ENCODE results near the gene PALLD.

PALLD gene

GRCh38 chr4:168886351-168886750, 389.5 kb downstream of the PALLD start:
- DNase-seq, result no peak

- no peak for DNase-seq
Measured at GRCh38 chr4:168887809-168888208, 391.0 kb downstream of the PALLD start.

GRCh38 chr4:168888715-168889215, 391.9 kb downstream of the PALLD start:
- DNase-seq, result no peak

- DNase-seq, result no peak
Measured at GRCh38 chr4:168891086-168891485, 394.2 kb downstream of the PALLD start.

DNA sequence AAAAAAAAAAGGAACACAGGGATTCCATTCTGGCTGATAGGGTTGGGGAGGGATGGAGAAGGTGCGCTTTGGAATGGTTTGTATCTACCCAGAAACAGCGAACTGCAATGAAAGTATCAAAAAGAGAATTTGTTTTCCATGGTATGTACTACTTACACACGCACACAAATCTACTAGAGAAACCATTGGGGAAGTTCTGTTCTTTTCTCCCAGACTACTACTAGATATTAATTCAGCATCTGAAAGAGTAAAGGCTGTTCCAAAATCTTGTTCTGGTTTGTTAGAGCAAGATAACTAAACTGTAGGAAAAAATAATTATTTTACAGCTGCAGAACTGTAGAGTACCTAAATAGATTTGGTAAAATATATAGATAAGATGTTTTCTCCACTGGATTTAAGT, 394.8 kb downstream of the PALLD start:
- DNase-seq, result no peak

- DNase-seq, result no peak
Measured at GRCh38 chr4:168892475-168892874, 395.6 kb downstream of the PALLD start.

GRCh38 chr4:168893205-168893604, 396.4 kb downstream of the PALLD start:
- DNase-seq, result no peak

- no peak for DNase-seq
Measured at GRCh38 chr4:168893807-168894206, 397.0 kb downstream of the PALLD start.

DNA sequence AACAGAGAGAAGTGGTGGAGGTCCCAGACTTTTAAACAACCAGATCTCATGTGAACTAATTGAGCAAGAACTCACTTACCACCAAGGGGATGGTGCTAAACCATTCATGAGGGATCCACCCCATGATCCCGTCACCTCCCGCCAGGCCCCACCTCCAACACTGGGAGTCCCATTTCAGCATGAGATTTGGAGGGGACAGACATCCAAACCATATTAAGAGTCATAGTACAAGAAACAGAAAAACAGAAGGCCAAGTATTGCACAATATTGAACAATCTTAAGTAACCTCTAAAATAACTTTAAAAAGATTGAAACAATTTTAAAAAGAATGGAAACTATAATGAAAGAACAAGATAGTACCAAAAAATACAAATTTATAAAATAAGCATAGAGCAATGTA, 403.2 kb downstream of the PALLD start:
- no peak for DNase-seq

DNA sequence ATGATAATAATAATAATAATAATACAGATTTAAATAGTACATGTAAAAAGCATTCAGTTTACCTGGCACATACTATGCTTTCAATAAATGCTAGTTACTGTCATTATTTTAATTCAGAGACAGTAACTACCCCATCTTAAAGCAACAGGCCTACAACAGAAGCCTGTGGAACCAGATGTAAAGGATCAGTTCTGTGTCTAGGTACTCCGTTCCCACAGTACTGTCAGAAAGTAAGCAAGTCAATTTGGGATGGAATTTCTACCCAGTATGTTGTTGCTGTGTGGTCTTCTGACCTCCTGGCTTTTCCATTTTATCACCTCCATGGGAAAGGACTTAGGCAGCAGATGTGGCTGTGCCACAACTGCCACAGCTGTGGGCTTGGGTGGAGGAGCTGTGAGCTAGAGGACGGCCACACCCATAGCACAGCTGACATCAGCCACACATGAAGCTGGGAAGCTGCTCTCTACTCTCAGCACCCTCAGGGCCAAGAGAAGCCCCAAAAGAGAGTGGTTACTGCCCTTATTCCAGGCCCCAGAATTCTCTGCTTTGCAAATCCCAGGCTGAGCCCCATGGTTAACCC, 410.4 kb downstream of the PALLD start:
- DNase-seq, result no peak

DNA sequence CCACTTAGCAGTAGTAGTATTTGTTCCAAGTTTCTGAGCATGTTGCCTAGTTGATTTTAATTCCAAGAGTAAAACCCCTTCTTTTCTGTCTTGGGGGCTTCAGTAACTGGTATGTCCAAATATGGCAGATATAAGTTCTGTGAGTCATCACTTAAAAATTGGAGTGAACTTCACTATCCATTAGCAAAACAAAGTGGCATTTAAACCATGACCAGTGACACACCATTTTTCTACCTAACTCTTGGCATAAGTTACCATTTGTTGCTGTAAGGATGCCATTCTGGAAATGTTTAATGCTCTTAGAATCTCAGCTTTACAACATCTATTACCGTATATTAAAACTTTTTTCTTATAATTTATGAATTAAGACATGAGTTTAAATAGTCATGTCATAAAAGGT, 411.2 kb downstream of the PALLD start:
- DNase-seq, result no peak

- DNase-seq, result no peak
Measured at GRCh38 chr4:168908851-168909273, 412.0 kb downstream of the PALLD start.

GRCh38 chr4:168914095-168914494, 417.2 kb downstream of the PALLD start:
- no peak for DNase-seq

DNA sequence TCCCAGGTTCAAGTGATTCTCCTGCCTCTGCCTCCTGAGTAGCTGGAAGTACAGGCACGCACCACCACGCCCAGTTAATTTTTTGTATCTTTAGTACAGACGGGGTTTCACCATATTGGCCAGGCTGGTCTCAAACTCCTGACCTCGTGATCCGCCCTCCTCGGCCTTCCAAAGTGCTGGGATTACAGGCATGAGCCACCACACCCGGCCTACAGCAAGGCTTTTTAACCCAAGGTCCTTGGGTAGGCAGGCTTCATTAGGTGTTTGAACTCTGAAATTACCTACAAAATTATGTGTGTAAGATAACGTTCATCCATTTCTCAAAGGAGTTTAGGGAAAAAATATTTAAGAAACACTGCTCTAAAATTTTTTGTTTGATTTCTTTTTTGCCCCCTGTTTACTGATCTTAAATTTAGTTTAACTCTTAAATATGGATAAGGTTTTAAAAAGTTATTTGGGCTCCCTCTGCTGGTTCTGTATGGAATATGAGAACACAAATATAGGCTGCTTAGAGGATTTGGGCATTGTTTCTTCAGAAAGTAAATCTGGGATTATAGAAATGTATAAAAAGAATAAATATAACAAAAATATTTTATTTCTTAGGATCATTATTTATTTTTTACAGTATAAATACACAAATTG, 420.4 kb downstream of the PALLD start:
- DNase-seq, result no peak

DNA sequence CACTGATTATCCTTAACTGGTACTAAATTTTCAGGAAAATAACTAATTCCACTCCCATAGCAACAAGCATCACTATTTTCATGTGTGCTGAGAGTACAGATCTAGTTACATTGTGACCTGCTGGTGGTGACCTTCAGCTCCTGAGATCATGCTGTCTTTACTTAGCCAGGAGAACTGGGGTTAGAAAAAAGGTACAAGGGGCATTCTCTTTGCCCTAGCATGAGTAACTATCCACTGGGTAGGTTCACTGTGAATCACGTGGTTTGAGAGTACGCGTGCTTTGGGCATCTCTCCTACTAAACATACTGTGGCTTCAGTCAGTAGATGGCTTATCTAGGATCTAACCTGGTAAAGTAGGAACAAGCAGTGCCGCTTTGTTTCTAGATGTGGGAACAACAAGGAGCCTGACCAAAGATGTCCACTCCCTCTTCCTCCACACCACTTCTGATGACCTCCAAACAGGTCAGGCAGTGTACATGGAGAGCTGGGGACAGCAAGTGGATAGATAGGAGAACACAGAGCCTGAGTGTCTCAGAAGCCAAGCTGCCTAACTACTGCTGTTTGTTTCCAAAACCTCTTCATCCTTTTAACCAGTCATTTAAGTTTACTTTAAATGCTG, 423.0 kb downstream of the PALLD start:
- no peak for DNase-seq

- DNase-seq, result no peak
Measured at GRCh38 chr4:168920441-168921065, 423.7 kb downstream of the PALLD start.

DNA sequence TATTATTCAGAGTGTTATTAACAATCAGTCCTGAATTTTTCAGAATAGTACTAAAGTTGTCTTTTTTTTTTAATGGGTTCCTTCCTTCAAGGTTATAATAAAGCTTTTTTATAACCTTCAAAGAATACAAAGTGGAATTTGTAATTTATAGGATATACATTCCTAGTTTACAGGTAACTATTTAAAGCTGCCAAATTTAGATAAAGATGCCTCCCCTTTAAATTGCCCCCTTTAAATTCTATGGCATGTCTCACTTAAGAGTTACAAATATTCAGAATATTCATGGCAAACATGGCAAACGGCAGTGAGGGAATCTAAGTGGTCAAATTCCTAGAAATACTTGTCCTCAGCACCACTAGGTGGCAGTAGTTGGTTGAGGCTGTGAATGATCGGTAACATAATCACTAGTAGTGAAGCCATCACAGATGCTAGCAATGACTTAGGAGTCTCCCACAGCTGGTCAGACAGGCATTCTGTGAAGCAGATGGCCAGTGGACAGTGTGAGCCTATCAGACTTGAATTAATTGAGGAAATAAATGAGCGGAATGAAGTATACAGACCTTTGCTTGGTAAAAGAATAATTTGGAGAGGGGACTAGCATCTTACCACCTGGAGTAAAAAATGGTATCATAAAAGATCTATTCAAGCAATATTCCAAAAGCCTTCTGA, 426.8 kb downstream of the PALLD start:
- DNase-seq, result peak in 43 of 56 donors; percentile 2 to 85 (median 27)

DNA sequence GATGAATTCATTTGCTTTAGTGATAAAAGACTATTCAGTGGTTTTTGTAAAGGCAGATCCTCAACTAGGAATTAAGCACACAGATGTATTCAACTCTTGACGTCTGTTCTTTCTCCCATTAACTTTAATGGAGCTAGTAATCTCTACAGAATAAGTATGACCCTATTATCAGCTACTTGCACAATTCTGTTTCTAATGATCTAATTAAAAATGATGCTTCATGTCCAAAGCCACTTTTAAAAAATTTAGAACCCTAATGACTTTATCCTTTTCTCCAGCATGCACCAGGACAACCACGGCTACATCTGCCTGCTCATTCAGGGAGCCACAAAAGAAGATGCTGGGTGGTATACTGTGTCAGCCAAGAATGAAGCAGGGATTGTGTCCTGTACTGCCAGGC, 427.8 kb downstream of the PALLD start:
- DNase-seq, result no peak

DNA sequence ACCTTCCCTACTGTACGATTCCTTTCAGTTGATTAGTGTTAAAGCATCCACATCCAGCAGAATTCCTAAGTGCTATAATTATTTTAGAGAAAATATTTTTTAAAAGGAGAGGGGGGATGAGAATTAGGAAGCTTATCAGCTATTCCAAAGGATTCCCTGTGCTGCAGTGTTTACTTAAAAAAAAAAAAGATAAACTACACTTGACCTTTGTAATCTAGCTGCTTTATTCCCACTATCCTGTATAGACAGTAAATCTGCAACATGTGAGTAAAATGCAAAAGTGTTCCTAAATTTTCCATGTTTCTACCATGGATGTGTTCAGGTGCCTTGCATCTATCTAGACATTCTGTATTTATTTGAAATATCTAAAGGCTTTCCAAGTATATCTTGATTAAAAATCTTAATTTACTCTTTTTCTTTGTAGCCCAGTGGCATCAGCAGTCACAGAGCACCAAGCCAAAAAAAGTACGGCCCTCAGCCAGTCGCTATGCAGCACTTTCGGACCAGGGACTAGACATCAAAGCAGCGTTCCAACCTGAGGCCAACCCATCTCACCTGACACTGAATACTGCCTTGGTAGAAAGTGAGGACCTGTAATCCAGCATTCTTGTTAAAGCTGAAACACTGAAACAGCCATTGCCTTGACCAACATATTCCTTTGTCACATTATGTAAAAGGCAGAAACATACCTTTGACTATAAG, 429.1 kb downstream of the PALLD start:
- DNase-seq, result no peak

GRCh38 chr4:168928346-168928745, 431.5 kb downstream of the PALLD start:
- DNase-seq, result no peak

DNA sequence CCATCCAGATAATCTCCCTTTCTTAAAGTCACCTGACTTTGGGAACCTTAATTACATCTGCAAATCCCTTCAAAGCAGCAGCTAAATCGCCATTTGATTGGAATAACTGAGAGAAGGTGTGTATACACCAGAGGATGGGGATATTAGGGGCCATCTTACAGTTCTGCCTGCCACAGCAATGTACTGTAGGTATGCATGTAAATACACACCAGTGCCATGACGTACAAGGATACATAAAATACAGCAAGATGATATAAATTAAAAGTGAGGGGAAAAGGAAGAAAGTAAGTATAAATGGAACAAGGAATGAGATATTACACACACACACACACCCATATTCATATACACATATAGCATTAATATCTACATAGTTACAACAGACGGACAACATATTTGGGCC, 432.0 kb downstream of the PALLD start:
- DNase-seq, result no peak
